ENCODE results near the gene PKP2.

Gene PKP2

DNA sequence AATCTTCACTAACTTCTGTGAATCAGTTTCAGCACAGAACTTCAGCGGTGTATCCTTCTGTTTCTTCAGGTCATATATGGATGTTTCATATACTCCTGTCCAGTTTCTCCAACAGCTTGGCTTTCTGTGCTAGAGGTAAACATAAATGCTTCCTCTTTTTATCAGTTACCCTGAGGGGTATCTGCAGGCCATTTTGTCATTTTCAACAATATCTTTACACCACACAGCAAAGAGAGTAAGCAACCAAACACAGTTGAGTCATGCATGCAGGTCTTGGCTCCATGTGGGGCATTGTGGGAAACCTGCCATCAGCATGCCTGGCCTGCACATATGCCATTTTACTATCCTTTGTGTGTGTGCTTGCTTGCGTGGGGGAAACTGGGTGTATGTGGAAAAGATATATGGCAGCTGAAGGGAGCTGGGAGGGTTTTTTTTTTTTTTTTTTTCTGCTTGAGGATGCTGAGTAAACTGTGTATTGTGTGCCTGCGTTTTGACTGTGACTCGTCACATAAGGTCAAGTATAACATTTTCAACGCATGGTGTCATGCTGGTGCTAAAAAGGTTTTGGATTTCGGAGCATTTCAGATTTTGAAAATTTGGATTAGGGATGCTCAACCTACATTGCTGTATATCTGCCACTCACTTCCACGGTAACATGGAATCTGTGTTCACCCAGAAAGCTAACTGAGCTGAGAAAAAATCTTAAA lies 84.7 kb downstream of the PKP2 start:
- DNase-seq (ENCODE audit: low read depth, low spot score): no peak

DNA sequence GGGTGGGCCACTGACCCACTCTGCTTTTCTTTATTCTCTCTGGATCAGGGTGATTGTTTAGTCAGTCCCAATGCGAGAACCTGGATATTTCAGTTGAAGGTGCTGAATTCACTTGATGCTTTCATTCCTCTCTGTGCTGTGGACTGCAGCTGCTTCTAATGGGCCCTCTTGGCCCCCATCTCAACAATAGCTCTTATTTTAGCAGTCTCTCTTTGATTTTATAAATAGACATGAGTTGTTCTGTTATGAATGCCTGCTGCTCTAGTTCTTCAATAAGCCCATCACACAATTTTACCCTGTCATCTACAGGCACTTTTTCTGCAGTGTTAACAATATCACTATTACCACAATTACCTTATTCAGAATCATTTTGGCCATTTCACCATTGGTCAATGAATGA lies 86.7 kb downstream of the PKP2 start:
- DNase-seq (ENCODE audit: low read depth, low spot score): no peak

DNA sequence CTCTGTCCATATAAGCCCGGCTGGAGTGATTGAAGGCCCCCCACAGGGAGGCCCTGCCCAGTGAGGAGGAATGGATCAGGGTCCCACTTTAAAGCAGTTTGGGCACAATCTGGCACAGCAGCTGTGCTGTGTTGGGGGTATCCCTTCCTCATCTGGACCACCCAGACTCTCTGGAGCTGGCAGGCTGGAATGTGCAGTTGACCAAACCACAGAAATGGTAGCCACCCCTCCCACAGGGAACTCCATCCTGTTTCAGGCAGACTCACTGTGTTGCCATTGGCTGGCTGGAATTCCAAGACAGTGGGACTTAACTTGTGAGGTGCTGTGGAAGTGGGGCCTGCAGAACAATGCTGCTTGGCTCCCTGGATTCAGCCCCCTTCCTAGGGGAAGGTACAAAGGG lies 87.4 kb downstream of the PKP2 start:
- no peak for DNase-seq (ENCODE audit: low read depth, low spot score)

DNA sequence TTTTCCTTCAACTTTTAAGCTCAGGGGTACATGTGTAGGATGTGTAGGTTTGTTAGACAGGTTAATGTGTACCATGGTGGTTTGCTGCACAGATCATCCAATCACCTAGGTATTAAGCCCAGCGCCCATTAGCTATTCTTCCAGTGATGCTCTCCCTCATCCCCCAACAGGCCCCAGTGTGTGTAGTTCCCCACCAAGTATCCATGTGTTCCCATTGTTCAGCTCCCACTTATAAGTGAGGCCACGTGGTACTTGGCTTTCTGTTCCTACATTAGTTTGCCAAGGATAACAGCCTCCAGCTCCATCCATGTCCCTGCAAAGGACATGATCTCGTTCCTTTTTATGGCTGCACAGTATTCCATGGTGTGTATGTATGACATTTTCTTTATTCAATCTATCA lies 92.3 kb downstream of the PKP2 start:
- DNase-seq (ENCODE audit: low read depth, low spot score): no peak

DNA sequence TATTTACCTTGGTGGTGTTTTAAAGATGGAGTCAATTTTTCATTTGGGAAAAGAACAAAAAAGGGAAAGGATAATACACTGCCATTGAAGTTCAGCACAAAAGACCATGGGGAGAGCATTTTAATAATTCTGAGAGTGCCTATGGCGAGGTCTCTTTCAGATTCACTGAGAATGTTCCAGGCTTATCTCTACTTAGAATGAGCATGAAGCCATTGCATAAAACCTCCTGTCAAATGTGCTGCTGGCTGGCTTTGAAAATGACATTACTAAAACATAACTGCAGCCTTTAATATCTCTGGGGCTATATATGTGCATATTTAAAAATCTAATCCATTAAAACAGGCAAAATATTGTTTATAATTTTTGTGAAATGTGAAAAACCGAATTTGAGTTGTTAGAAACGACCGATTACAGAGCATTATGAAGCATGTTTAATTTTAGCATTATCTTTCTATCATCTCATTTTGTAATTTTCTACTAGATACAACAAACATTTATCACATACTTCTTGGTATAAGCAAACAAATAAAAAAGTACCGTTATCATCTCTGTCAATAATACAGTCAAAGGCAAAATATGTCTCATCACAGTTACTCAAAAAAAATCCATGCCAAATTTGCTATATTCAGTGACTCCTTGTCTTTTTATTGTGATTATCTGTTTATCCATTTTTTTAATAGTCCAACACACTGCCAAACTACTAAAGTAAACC lies 95.2 kb downstream of the PKP2 start:
- DNase-seq (ENCODE audit: low read depth, low spot score): no peak

GRCh38 chr12:32794281-32794680 lies 102.3 kb downstream of the PKP2 start:
- no peak for DNase-seq (ENCODE audit: low read depth, low spot score)

GRCh38 chr12:32789916-32790315 lies 106.7 kb downstream of the PKP2 start:
- DNase-seq (ENCODE audit: low read depth, low spot score): no peak

DNA sequence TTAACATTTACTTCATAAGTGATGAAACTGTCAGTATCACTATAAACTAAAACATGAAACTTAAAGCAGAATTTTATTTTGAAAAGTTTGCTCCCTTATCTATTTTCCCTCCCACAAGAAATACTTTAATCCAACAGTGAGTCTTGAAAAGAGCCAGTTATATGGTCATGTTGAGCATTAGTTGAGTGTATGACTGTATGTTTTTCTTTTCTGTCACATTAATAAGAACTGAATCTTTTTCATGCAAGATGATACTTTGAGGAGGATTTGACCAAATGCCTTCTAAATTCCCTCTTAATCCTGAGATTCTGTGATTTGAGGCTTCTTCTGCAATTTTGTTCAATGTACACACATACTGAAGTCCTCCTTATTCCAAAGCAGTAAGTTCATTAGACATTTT lies 107.1 kb downstream of the PKP2 start:
- no peak for DNase-seq (ENCODE audit: low read depth, low spot score)

- DNase-seq (ENCODE audit: low read depth, low spot score): no peak
These were observed 108.2 kb downstream of the PKP2 start for GRCh38 chr12:32788405-32788804.

DNA sequence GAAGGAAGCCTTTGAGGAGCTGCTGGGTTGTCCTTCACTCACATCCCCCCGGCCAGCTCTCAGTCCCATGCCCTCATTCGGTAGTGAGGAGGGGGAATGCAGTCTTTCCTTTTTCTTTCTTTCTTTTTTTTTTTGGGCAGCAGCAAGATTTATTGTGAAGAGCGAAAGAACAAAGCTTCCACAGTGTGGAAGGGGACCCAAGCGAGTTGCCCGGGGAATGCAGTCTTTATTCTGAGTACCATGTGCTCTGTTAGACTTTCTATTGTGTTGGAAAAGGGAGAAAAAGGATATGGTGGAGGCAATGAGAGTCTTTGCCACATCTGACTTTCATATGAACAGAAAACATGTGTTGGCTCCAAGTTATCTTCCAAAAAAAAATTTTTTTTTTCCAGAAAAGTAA lies 111.0 kb downstream of the PKP2 start:
- DNase-seq (ENCODE audit: low read depth, low spot score): no peak

- DNase-seq (ENCODE audit: low read depth, low spot score): no peak
These were observed 113.5 kb downstream of the PKP2 start for GRCh38 chr12:32783029-32783428.

DNA sequence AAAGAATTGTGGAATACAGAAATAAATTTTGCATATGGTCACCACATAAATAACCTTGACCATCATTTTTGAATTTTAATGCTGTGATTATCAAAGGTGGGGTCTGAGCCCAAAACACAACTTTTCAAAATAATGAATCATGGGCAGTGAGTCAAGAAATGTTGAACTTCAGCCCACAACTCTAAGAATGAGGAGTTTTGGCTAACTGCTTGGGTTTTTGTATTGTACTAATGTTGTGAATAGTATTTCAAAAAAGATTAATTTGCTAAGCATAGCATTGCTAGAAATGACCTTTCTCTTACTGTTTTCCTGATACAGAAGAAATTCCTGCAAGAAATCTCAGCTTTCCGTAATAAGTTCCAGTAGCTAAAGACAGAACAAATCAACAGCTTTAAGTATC lies 116.5 kb downstream of the PKP2 start:
- no peak for DNase-seq (ENCODE audit: low read depth, low spot score)

- DNase-seq (ENCODE audit: low read depth, low spot score): no peak
These were observed 118.8 kb downstream of the PKP2 start for GRCh38 chr12:32777691-32778175.

DNA sequence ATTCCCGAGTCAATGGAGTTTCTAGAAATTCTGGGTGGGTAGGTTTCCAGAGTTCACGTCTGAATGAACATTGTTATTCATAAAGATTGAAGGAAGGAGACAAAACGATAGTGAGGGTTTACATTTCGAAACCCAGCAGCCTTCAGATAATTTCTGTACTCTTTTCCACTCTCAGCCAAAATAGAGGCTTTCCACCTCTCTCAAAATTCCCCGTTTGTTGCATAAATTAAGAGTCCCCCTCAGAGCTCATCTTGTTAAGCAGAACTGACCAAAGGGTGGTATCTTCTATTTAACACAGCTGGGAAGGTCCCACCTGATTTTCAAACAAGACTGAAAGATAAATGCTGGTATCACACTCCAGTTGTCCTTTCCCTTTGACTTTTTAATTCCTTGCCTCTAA lies 119.4 kb downstream of the PKP2 start:
- DNase-seq (ENCODE audit: low read depth, low spot score): no peak

- DNase-seq (ENCODE audit: low read depth, low spot score): no peak
These were observed 120.3 kb downstream of the PKP2 start for GRCh38 chr12:32776258-32776657.

DNA sequence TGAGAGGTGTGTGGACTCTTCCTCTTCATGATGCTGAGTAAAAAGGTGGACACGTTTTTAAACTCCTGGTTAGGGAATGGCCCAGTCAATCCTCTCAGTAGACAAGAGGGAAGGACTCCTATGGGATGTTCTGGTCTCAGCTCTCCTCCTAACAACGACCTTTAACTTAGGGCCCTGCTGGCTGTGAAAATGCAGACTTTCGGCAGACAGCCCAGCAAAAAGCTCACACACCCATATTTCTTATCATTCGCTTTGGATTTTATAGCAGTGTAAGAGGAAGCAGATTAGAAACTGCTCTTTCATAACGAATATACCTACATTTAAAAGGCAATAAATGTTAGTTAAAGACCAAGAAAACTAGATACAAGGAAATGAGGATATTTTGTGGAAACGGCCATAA lies 122.9 kb downstream of the PKP2 start:
- DNase-seq (ENCODE audit: low read depth, low spot score): no peak

DNA sequence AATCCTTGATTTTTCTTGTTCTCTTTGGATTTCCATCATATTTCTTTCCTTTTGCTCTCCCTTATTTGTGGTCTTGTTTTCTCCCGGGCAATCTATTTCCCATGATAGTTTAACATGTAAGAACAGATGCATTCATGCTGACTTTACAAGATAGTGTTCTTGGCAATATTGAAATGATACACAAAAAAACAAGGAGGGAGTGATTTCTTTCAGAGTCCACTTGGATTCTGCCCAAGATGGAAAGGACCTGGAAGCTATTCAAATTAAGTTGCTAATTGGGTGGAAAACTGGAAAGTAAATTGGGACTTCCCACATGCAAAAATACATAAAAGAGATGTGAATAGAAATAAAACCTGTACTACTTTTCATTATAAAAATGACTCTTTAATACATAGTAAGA lies 126.4 kb downstream of the PKP2 start:
- DNase-seq (ENCODE audit: low read depth, low spot score): no peak

GRCh38 chr12:32768518-32768917 lies 128.1 kb downstream of the PKP2 start:
- DNase-seq (ENCODE audit: low read depth, low spot score): no peak

DNA sequence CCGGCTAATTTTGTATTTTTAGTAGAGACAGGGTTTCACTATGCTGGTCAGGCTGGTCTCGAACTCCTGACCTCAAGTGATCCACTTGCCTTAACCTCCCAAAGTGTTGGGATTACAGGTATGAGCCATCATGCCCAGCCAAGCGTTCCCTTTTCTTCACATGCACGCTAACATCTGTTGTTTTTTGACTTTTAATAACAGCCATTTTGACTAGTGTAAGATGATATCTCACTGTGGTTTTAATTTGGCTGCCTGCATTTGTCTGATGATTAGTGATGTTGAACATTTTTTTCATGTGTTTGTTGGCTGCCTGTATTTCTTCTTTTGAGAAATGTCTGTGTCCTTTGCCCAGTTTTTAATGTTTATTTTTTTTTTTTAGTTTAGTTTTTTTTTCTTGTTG lies 130.7 kb downstream of the PKP2 start:
- no peak for DNase-seq (ENCODE audit: low read depth, low spot score)

DNA sequence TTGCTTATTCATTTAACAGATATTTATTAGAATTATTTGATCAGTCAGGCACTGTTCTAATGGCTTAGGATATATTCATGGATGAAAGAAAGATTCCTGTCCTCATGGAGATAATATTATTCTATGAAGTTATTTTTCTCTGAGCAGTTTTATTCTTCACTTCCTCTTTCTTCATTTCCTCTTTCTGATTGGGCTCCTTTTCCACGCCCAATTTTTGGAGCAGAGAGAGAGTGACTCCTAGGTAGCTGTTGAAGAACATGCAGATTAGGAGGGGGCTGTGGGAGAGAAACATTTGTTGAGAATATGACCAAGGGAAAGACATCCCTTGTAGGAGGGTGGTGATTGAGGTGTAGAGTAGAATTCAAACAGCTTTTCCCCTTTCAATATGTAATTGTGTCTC lies 134.9 kb downstream of the PKP2 start:
- DNase-seq (ENCODE audit: low read depth, low spot score): no peak

- DNase-seq (ENCODE audit: low read depth, low spot score): no peak
These were observed 139.4 kb downstream of the PKP2 start for GRCh38 chr12:32757157-32757556.

- DNase-seq (ENCODE audit: low read depth, low spot score): peak; percentile 84
These were observed 140.0 kb downstream of the PKP2 start for GRCh38 chr12:32756476-32757066.

Data from ELF-1 (cell line).